ENCODE results near the gene RTF1.

DNA sequence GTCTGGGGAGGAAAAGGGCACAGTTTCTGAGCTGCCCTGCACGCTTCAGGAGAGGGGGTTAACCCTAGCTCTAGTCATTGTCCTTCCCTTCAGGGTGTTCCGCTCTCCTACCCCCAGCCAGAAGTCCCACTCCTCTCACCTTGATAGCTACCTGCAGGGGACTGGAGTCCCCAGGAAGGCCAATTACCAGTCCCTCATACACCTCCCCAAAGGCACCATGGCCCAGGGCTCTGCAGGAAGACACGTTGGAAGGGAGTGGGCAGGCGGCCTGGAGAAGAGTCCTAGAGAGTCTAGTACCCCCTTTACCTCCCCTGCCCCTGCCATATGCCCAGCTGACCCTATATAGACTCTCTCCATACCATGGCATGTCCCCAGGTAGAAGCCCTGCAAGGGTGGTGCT, 88.9 kb downstream of the RTF1 start:
- no peak for TF ChIP-seq POLR2AphosphoS5 (IDR thresholded peaks at IDR 0.05; ENCODE audit: borderline replicate concordance, low read depth, low read length)
- TF ChIP-seq EZH2 (IDR thresholded peaks at IDR 0.05) = no peak

Data from SK-N-MC (cell line).